IPS-18a (cell line): Measurements from ENCODE around the gene COL4A1.

ENCODE experiments used
- H3K27ac ChIP-seq: one replicate; pipeline ENCODE4 v1.5.1; 2013; ENCODE audit warnings: low read length
- H3K27me3 ChIP-seq: one replicate; pipeline ENCODE4 v1.6.1; 2013; ENCODE audit warnings: mild to moderate bottlenecking, low read length; ENCODE audit not compliant: control insufficient read depth, insufficient read depth
- H3K36me3 ChIP-seq: one replicate; pipeline ENCODE4 v1.6.1; 2013; ENCODE audit warnings: low read depth, low read length; ENCODE audit not compliant: control insufficient read depth
- H3K4me1 ChIP-seq: one replicate; pipeline ENCODE4 v1.6.1; 2013; ENCODE audit warnings: low read depth, low read length; ENCODE audit not compliant: control insufficient read depth
- H3K4me3 ChIP-seq: one replicate; pipeline ENCODE4 v1.5.1; 2013; ENCODE audit warnings: low read length
- H3K9ac ChIP-seq: one replicate; pipeline ENCODE4 v1.6.1; 2013; ENCODE audit warnings: mild to moderate bottlenecking, low read length, moderate library complexity
- H3K9me3 ChIP-seq: one replicate; pipeline ENCODE4 v1.6.1; 2013; ENCODE audit warnings: low read depth, low read length; ENCODE audit not compliant: control insufficient read depth

The COL4A1 gene

GRCh38 chr13:110215606-110216005, 91.4 kb downstream of the COL4A1 start:
- Histone ChIP-seq H3K27ac (no peak overlapping the region), H3K9ac (no peak overlapping the region)

GRCh38 chr13:110214637-110215036, 92.3 kb downstream of the COL4A1 start:
- Histone ChIP-seq H3K36me3 (peaks cover 4% of the 10 kb centered on the region), H3K9ac (no peak overlapping the region), H3K9me3 (no peaks in the 10 kb centered on the region), H3K27ac (no peak overlapping the region), H3K27me3 (no peaks in the 10 kb centered on the region), H3K4me3 (no peak overlapping the region), H3K4me1 (no peaks in the 10 kb centered on the region)

More at GRCh38 chr13:110215606-110216005, 91.4 kb downstream of the COL4A1 start:
- H3K27me3 ChIP-seq, result no peaks in the 10 kb centered on the region
- no peaks in the 10 kb centered on the region for H3K4me1 ChIP-seq
- H3K4me3 ChIP-seq, result no peak overlapping the region
- H3K36me3 ChIP-seq, result peaks cover 4% of the 10 kb centered on the region
- H3K9me3 ChIP-seq, result no peaks in the 10 kb centered on the region

- H3K4me1 ChIP-seq, result no peaks in the 10 kb centered on the region
- H3K4me3 ChIP-seq, result no peak overlapping the region
- no peaks in the 10 kb centered on the region for H3K27me3 ChIP-seq
- no peak overlapping the region for H3K27ac ChIP-seq
- no peaks in the 10 kb centered on the region for H3K9me3 ChIP-seq
- peaks cover 4% of the 10 kb centered on the region for H3K36me3 ChIP-seq
- no peak overlapping the region for H3K9ac ChIP-seq
These were observed 93.4 kb downstream of the COL4A1 start for GRCh38 chr13:110213461-110214074.

- Histone ChIP-seq H3K4me1 (no peaks in the 10 kb centered on the region), H3K9ac (no peak overlapping the region), H3K4me3 (no peak overlapping the region), H3K9me3 (no peaks in the 10 kb centered on the region), H3K27ac (no peak overlapping the region), H3K27me3 (no peaks in the 10 kb centered on the region), H3K36me3 (peaks cover 4% of the 10 kb centered on the region)
These were observed 94.4 kb downstream of the COL4A1 start for GRCh38 chr13:110212529-110212928.

- H3K9me3 ChIP-seq, result no peaks in the 10 kb centered on the region
- peaks cover 4% of the 10 kb centered on the region for H3K36me3 ChIP-seq
- no peak overlapping the region for H3K9ac ChIP-seq
- H3K27me3 ChIP-seq, result no peaks in the 10 kb centered on the region
- H3K27ac ChIP-seq, result no peak overlapping the region
- H3K4me3 ChIP-seq, result no peak overlapping the region
- no peaks in the 10 kb centered on the region for H3K4me1 ChIP-seq
These were observed 95.2 kb downstream of the COL4A1 start for GRCh38 chr13:110211735-110212134.

GRCh38 chr13:110211046-110211445, 95.9 kb downstream of the COL4A1 start:
- Histone ChIP-seq H3K27me3 (no peaks in the 10 kb centered on the region), H3K4me3 (no peak overlapping the region), H3K9me3 (no peaks in the 10 kb centered on the region), H3K4me1 (no peaks in the 10 kb centered on the region), H3K27ac (no peak overlapping the region), H3K36me3 (peaks cover 7% of the 10 kb centered on the region), H3K9ac (no peak overlapping the region)

GRCh38 chr13:110210604-110210985, 96.4 kb downstream of the COL4A1 start:
- H3K9me3 ChIP-seq, result no peaks in the 10 kb centered on the region
- no peak overlapping the region for H3K9ac ChIP-seq
- no peaks in the 10 kb centered on the region for H3K27me3 ChIP-seq
- no peak overlapping the region for H3K4me3 ChIP-seq
- peaks cover 10% of the 10 kb centered on the region for H3K36me3 ChIP-seq
- no peaks in the 10 kb centered on the region for H3K4me1 ChIP-seq
- no peak overlapping the region for H3K27ac ChIP-seq

- peaks cover 10% of the 10 kb centered on the region for H3K36me3 ChIP-seq
- no peak overlapping the region for H3K4me3 ChIP-seq
- H3K9ac ChIP-seq, result no peak overlapping the region
- no peaks in the 10 kb centered on the region for H3K4me1 ChIP-seq
- no peak overlapping the region for H3K27ac ChIP-seq
- no peaks in the 10 kb centered on the region for H3K27me3 ChIP-seq
- no peaks in the 10 kb centered on the region for H3K9me3 ChIP-seq
These were observed 96.9 kb downstream of the COL4A1 start for GRCh38 chr13:110209950-110210603.

GRCh38 chr13:110208116-110208515, 98.8 kb downstream of the COL4A1 start:
- no peak overlapping the region for H3K9ac ChIP-seq
- no peak overlapping the region for H3K4me3 ChIP-seq

GRCh38 chr13:110206996-110207395, 100.0 kb downstream of the COL4A1 start:
- Histone ChIP-seq H3K27me3 (no peaks in the 10 kb centered on the region), H3K4me3 (no peak overlapping the region), H3K9me3 (no peaks in the 10 kb centered on the region), H3K9ac (no peak overlapping the region), H3K36me3 (peaks cover 7% of the 10 kb centered on the region), H3K27ac (no peak overlapping the region), H3K4me1 (no peaks in the 10 kb centered on the region)

More at GRCh38 chr13:110208116-110208515, 98.8 kb downstream of the COL4A1 start:
- H3K9me3 ChIP-seq, result no peaks in the 10 kb centered on the region
- H3K27me3 ChIP-seq, result no peaks in the 10 kb centered on the region
- no peak overlapping the region for H3K27ac ChIP-seq
- H3K36me3 ChIP-seq, result peaks cover 10% of the 10 kb centered on the region
- H3K4me1 ChIP-seq, result no peaks in the 10 kb centered on the region

GRCh38 chr13:110206185-110206584, 100.8 kb downstream of the COL4A1 start:
- H3K36me3 ChIP-seq, result peaks cover 5% of the 10 kb centered on the region
- no peak overlapping the region for H3K27ac ChIP-seq
- no peaks in the 10 kb centered on the region for H3K27me3 ChIP-seq
- no peaks in the 10 kb centered on the region for H3K4me1 ChIP-seq
- H3K4me3 ChIP-seq, result no peak overlapping the region
- H3K9ac ChIP-seq, result no peak overlapping the region
- H3K9me3 ChIP-seq, result no peaks in the 10 kb centered on the region

GRCh38 chr13:110201114-110201513, 105.8 kb downstream of the COL4A1 start:
- Histone ChIP-seq H3K4me1 (no peaks in the 10 kb centered on the region), H3K27me3 (no peaks in the 10 kb centered on the region), H3K9ac (no peak overlapping the region), H3K9me3 (no peaks in the 10 kb centered on the region), H3K4me3 (no peak overlapping the region), H3K27ac (no peak overlapping the region), H3K36me3 (peaks cover 8% of the 10 kb centered on the region)
